ENCODE results near the gene PARP12.

PARP12 gene

GRCh38 chr7:140054751-140055150 lies 8.0 kb downstream of the PARP12 start:
- TF ChIP-seq, protein P1, sequence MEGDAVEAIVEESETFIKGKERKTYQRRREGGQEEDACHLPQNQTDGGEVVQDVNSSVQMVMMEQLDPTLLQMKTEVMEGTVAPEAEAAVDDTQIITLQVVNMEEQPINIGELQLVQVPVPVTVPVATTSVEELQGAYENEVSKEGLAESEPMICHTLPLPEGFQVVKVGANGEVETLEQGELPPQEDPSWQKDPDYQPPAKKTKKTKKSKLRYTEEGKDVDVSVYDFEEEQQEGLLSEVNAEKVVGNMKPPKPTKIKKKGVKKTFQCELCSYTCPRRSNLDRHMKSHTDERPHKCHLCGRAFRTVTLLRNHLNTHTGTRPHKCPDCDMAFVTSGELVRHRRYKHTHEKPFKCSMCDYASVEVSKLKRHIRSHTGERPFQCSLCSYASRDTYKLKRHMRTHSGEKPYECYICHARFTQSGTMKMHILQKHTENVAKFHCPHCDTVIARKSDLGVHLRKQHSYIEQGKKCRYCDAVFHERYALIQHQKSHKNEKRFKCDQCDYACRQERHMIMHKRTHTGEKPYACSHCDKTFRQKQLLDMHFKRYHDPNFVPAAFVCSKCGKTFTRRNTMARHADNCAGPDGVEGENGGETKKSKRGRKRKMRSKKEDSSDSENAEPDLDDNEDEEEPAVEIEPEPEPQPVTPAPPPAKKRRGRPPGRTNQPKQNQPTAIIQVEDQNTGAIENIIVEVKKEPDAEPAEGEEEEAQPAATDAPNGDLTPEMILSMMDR (IDR thresholded peaks at IDR 0.05; ENCODE audit: insufficient read depth, low read depth, low read length, missing control alignments) = no peak
- no peak overlapping the region for H3K4me3 ChIP-seq (ENCODE audit: low read depth, low read length)
- no peak for DNase-seq (ENCODE audit: low read depth)

- peak; percentile 42 for DNase-seq (ENCODE audit: low read depth)
- no peak overlapping the region for H3K4me3 ChIP-seq (ENCODE audit: low read depth, low read length)
- TF ChIP-seq, protein P1 (IDR thresholded peaks at IDR 0.05; ENCODE audit: insufficient read depth, low read depth, low read length, missing control alignments) = no peak
Observed at GRCh38 chr7:140053812-140054539, 8.8 kb downstream of the PARP12 start.

- no peak overlapping the region for H3K4me3 ChIP-seq (ENCODE audit: low read depth, low read length)
- TF ChIP-seq, protein P1 (IDR thresholded peaks at IDR 0.05; ENCODE audit: insufficient read depth, low read depth, low read length, missing control alignments) = no peak
- DNase-seq (ENCODE audit: low read depth) = no peak
Observed at GRCh38 chr7:140051820-140052219, 10.9 kb downstream of the PARP12 start.

DNA sequence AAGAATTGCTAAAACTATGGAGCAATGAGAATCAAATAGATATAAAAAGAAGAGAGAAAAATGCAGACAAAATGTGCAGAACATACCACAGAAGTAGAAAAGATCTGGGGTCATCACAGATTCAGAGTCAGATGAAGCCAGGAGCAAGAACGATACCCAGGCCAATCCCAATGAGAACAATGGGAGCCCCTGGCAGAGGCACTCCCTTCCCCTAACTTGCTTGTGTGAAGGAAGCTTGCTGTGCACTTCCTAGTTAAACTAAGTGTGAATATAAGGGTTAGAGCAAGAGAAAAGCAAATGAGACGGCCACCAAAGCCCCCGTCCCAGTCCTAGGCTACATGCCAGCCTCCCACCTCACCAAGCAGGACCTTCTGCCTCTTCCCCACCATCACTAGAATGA lies 12.7 kb downstream of the PARP12 start:
- no peak overlapping the region for H3K4me3 ChIP-seq (ENCODE audit: low read depth, low read length)
- TF ChIP-seq, protein P1 (IDR thresholded peaks at IDR 0.05; ENCODE audit: insufficient read depth, low read depth, low read length, missing control alignments) = no peak
- DNase-seq (ENCODE audit: low read depth) = no peak

- H3K4me3 ChIP-seq (ENCODE audit: low read depth, low read length) = no peak overlapping the region
- TF ChIP-seq, protein P1 (IDR thresholded peaks at IDR 0.05; ENCODE audit: insufficient read depth, low read depth, low read length, missing control alignments) = no peak
- no peak for DNase-seq (ENCODE audit: low read depth)
Observed at GRCh38 chr7:140049339-140050024, 13.3 kb downstream of the PARP12 start.

GRCh38 chr7:140048989-140049338 lies 13.8 kb downstream of the PARP12 start:
- no peak for DNase-seq (ENCODE audit: low read depth)
- H3K4me3 ChIP-seq (ENCODE audit: low read depth, low read length) = no peak overlapping the region
- TF ChIP-seq, protein P1 (IDR thresholded peaks at IDR 0.05; ENCODE audit: insufficient read depth, low read depth, low read length, missing control alignments) = no peak

Data from GM12865 (cell line).